ENCODE results near the gene DCLK1.

GRCh38 chr13:36115306-36115705 is 15.9 kb downstream of the DCLK1 start:
- TF ChIP-seq POLR2A (IDR thresholded peaks at IDR 0.05; ENCODE audit: low read length) (no peak), GATA1 (IDR thresholded peaks at IDR 0.05; ENCODE audit: low read depth, low read length) (no peak)

All from erythroblast (primary cell).